ENCODE results near the gene MCCC1. TPM values are rescaled to one million over a fixed set of nuclear protein-coding genes. Genes with fewer than 3 reads are reported as not detected.
"Not testable (repeated sequence)": the region's sequence is repeated elsewhere in the genome, so short reads cannot be mapped to it uniquely, and the experiment has no call there.

The MCCC1 gene
- polyA plus RNA-seq, 3 donors: 53.8 to 73.8 (median 62.0) TPM

GRCh38 chr3:183073839-183074238, 25.5 kb downstream of the MCCC1 start:
- no peak for DNase-seq (ENCODE audit: extremely low read depth in 1 of 11, low read depth in 9 of 11, low spot score in 4 of 11)

GRCh38 chr3:183070892-183071291, 28.4 kb downstream of the MCCC1 start:
- DNase-seq (ENCODE audit: extremely low read depth in 1 of 11, low read depth in 9 of 11, low spot score in 4 of 11): no peak

GRCh38 chr3:183069086-183069485, 30.2 kb downstream of the MCCC1 start:
- no peak for DNase-seq (ENCODE audit: extremely low read depth in 1 of 11, low read depth in 9 of 11, low spot score in 4 of 11)

GRCh38 chr3:183066891-183067290, 32.4 kb downstream of the MCCC1 start:
- DNase-seq (ENCODE audit: extremely low read depth in 1 of 11, low read depth in 9 of 11, low spot score in 4 of 11): not testable (repeated sequence)

GRCh38 chr3:183064475-183064874, 34.8 kb downstream of the MCCC1 start:
- no peak for DNase-seq (ENCODE audit: extremely low read depth in 1 of 11, low read depth in 9 of 11, low spot score in 4 of 11)

GRCh38 chr3:183061391-183062172, 37.7 kb downstream of the MCCC1 start:
- DNase-seq (ENCODE audit: extremely low read depth in 1 of 11, low read depth in 9 of 11, low spot score in 4 of 11): no peak

GRCh38 chr3:183058351-183058750, 40.9 kb downstream of the MCCC1 start:
- DNase-seq (ENCODE audit: extremely low read depth in 1 of 11, low read depth in 9 of 11, low spot score in 4 of 11): no peak

- DNase-seq (ENCODE audit: extremely low read depth in 1 of 11, low read depth in 9 of 11, low spot score in 4 of 11): no peak
Observed at GRCh38 chr3:183050706-183051105, 48.6 kb downstream of the MCCC1 start.

- no peak for DNase-seq (ENCODE audit: extremely low read depth in 1 of 11, low read depth in 9 of 11, low spot score in 4 of 11)
Observed at GRCh38 chr3:183046883-183047282, 52.4 kb downstream of the MCCC1 start.

- DNase-seq (ENCODE audit: extremely low read depth in 1 of 11, low read depth in 9 of 11, low spot score in 4 of 11): no peak
Observed at GRCh38 chr3:183044547-183045229, 54.6 kb downstream of the MCCC1 start.

GRCh38 chr3:183038757-183039156, 60.5 kb downstream of the MCCC1 start:
- no peak for DNase-seq (ENCODE audit: extremely low read depth in 1 of 11, low read depth in 9 of 11, low spot score in 4 of 11)

- DNase-seq (ENCODE audit: extremely low read depth in 1 of 11, low read depth in 9 of 11, low spot score in 4 of 11): peak in 5 of 11 donors; percentile 3 to 14 (median 7)
Observed at GRCh38 chr3:183038221-183038620, 61.1 kb downstream of the MCCC1 start.

- DNase-seq (ENCODE audit: extremely low read depth in 1 of 11, low read depth in 9 of 11, low spot score in 4 of 11): no peak
Observed at GRCh38 chr3:183033746-183034145, 65.5 kb downstream of the MCCC1 start.

GRCh38 chr3:183032880-183033555, 66.3 kb downstream of the MCCC1 start:
- DNase-seq (ENCODE audit: extremely low read depth in 1 of 11, low read depth in 9 of 11, low spot score in 4 of 11): no peak

- DNase-seq (ENCODE audit: extremely low read depth in 1 of 11, low read depth in 9 of 11, low spot score in 4 of 11): no peak
Observed at GRCh38 chr3:183031826-183032225, 67.5 kb downstream of the MCCC1 start.

GRCh38 chr3:183028416-183028815, 70.9 kb downstream of the MCCC1 start:
- DNase-seq (ENCODE audit: extremely low read depth in 1 of 11, low read depth in 9 of 11, low spot score in 4 of 11): no peak

GRCh38 chr3:183027276-183027675, 72.0 kb downstream of the MCCC1 start:
- no peak for DNase-seq (ENCODE audit: extremely low read depth in 1 of 11, low read depth in 9 of 11, low spot score in 4 of 11)

GRCh38 chr3:183022936-183023516, 76.3 kb downstream of the MCCC1 start:
- DNase-seq (ENCODE audit: extremely low read depth in 1 of 11, low read depth in 9 of 11, low spot score in 4 of 11): no peak

- no peak for DNase-seq (ENCODE audit: extremely low read depth in 1 of 11, low read depth in 9 of 11, low spot score in 4 of 11)
Observed at GRCh38 chr3:183018421-183019192, 80.7 kb downstream of the MCCC1 start.
